GM19025 (cell line): ENCODE data around the gene RXRG.

Source experiments
- ATAC-seq: cut with Tn5 transposase; IDR thresholded peaks from one replicate; pipeline ENCODE4 v1.9.1; 2021; ENCODE audit warnings: mild to moderate bottlenecking, low read depth, moderate library complexity; ENCODE audit not compliant: unreplicated experiment

RXRG gene

GRCh38 chr1:165452336-165453130 lies 7.6 kb upstream of the RXRG start:
- ATAC-seq, result no peak

DNA sequence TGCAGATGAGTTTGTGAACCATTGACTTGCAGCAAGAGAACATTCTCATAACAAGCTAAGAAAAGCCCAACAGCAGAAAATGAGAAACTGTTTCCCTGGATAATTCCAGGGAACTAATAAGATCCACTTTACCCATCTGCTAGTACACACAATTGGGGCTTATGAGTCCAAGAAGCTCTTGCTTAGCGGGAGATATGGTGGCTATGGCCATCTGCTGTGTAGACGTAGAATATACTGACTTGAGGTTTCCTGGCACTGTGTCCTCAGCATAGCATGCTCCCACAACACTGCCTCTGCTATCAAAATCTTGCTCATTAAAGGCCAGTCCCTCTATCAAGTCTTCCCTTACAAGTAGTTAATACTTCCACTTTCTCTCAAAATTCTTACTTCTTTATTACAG lies 6.8 kb upstream of the RXRG start:
- no peak for ATAC-seq

- no peak for ATAC-seq
Measured at GRCh38 chr1:165449131-165449530, 4.2 kb upstream of the RXRG start.

DNA sequence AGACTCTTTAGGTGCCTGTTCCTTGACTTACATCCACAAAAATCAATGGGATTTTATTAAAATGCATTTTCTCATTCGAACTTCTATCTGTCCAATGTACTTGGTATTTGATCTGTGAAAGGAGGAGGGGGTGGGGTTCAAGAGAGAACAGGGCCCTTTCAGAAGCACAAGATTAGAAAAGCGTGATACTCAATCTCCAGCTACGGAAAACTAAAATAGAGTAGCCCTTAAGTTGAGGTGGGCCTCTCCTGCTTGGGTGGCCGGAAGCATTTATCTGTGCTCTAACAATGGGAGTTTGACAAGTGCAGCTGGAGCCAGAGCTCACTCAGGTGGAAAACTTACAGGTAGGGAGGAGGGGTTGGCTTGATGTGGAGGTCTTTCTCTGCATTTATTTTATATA lies 462 bp upstream of the RXRG start:
- ATAC-seq, result no peak

- no peak for ATAC-seq
Measured at GRCh38 chr1:165443539-165444311, 1.2 kb downstream of the RXRG start.

DNA sequence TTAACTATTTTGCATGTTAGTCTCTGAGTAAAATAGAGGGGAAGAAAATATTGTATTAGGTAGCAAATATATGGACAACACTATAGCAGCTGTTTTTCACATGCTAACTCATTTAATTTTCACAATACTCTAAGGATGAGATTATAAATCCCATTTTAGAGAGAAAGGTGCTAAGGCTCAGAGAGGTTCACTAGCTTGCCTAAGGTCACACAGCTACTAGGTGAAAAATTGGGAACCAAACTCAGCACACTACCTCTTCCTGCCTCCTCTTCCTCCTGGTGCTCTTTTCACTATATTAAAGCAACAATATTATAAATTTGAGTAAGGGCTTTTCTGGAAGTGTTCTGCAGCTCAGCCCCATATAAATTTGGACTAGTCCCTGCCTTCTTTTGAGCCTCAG lies 2.3 kb downstream of the RXRG start:
- ATAC-seq, result no peak

DNA sequence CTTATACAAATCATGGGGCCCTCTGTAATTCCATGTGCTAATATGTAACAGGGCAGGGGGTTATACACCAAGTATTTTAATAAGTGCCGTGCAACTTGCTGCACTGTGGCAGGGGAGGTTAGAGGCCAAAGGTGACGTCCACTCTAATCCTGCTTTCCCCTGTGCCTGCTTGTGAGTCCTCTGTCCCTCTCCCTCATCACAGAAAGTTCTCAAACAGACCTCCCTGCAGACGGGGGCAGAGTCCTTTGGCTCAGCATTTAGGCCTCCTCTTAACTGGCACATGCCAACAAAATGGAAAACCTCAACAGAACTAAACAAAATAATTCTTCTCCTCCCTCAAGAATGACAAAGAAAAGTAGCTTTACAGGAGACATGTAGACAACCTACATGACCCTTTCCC lies 2.9 kb downstream of the RXRG start:
- no peak for ATAC-seq

- no peak for ATAC-seq
Measured at GRCh38 chr1:165441166-165441880, 3.6 kb downstream of the RXRG start.

- ATAC-seq, result no peak
Measured at GRCh38 chr1:165439330-165439729, 5.6 kb downstream of the RXRG start.

GRCh38 chr1:165436994-165437393 lies 7.9 kb downstream of the RXRG start:
- ATAC-seq, result no peak

- ATAC-seq, result no peak
Measured at GRCh38 chr1:165435801-165436200, 9.1 kb downstream of the RXRG start.

DNA sequence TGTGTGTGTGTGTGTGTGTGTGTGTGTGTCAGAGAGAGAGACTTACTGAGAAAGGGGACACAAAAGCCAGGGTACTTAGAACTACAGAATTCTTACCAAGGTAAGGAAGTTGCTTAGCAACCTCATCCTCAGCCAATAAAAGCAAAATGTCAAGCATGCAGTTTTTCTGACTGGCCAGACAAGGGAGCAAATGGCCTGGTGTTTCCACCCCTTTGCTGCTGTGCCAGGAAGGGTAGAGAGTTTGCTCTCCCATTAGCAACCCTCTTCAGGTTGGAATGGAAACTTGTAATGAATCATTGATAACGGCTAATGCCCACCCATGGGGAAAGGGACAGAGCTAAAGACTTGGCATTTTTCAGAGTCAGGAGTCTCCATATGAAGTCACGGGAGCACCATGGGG lies 10.6 kb downstream of the RXRG start:
- ATAC-seq, result no peak

DNA sequence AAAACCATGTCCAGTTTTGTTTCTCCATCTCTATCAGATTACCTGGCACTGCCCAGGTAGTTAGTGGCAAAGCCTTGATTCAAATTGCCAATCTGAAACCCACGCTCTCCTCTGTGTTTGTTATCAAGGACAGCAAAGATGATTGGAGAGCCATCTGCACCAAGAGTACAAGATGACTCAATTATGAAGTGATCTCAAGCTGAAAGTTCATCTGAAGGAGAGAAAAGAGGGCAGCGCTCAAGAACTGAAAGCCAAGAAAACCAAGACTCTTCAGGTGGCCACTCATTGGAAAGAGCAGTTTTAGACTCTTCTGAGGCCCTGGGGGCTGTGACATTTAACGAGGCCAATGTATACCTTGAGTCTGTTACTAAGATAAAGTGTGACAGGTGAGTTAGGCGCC lies 13.8 kb downstream of the RXRG start:
- peak; percentile 74 for ATAC-seq

DNA sequence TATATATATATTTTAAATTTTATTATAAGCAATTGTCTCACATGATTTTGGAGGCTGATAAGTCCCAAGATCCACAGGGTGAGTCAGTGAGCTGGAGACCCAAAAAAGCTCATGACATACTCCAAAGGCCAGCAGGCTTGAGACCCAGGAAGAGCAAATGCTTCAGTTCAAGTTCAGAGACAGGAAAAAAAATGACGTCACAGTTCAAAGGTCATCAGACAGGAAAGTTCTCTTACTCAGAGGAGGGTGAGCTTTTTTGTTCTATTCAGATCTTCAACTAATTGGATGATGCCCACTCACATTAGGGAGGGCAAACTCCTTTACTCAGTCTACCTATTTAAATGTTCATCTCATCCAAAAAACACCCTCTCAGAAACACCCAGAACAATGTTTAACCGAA lies 18.2 kb downstream of the RXRG start:
- ATAC-seq, result no peak

DNA sequence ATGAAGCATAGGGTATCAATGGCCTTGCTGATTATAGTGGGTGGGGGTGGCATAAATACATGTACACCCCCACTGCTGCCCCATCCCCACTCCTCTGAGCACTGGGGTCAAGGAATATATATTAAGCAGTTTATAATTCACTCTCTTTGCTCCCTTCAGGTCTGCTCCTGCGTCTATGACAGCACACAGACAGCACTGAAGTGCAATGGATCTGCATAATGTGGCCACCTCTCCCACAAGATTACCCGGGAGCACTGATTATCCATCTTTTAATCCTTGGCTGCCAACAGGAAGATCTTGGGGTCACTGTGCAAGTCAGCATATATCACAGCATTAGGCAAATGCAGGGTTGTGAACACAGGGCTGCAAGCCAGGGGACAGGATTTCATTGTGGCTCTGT lies 19.3 kb downstream of the RXRG start:
- ATAC-seq, result no peak

DNA sequence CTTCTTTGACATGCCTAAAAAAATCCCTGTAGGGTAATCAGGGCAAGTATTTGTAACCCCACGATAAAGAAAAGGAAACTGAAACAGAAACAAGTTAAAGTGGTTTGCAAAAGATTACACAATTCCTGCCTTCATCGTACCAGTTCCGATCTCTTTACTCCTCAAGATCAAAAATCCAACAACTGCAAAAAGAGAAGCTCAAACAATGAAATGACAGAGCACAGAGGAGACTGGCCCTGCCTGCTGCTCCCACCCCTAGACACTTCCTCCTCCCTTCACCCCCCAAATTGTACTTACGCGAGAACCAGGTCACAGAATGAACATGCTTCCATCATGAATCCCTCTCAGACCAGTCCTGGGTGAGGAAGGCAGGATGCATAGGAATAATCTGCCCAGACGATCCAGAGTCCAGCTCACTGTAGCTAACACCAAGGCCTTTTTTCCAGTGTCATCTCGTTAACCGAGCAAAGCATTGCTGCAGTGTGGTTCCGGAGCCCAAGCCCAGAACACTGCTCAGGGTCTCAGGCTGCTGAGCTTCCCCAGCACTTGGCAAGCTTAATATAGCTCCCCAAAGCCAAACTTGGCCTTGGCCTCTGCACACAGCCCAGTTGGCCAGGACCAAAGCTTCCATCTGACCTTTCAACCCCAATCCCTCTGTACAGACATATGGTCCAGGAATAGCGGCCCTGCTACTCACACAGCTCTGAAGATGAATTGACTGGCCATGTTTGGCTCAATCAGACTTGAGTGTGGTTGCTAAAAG lies 20.3 kb downstream of the RXRG start:
- peak; percentile 67 for ATAC-seq

- no peak for ATAC-seq
Measured at GRCh38 chr1:165423136-165423535, 21.8 kb downstream of the RXRG start.

GRCh38 chr1:165420655-165421054 lies 24.3 kb downstream of the RXRG start:
- ATAC-seq, result no peak

DNA sequence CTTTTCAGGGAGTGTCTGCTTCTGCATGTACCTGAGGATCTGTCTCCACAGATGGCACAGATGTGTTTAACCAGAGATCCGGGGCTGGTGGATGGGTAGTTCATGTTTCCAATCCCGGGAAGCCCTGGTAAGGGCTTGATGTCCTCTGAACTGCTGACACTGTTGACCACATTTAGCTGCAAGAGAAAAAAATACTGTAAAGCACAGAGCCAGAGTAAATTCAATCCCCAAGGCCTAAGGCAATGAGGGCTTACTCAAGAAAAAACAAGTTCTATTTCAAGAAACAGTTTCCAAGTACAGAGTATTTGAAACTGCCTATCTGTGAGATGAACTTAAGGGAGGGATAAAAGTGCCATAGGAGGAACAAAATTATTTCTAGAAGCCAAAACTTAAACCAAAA lies 25.1 kb downstream of the RXRG start:
- no peak for ATAC-seq

GRCh38 chr1:165418195-165418594 lies 26.7 kb downstream of the RXRG start:
- ATAC-seq, result no peak

GRCh38 chr1:165416876-165417275 lies 28.1 kb downstream of the RXRG start:
- ATAC-seq, result no peak
